ENCODE results near the gene KASH5.

Gene KASH5

DNA sequence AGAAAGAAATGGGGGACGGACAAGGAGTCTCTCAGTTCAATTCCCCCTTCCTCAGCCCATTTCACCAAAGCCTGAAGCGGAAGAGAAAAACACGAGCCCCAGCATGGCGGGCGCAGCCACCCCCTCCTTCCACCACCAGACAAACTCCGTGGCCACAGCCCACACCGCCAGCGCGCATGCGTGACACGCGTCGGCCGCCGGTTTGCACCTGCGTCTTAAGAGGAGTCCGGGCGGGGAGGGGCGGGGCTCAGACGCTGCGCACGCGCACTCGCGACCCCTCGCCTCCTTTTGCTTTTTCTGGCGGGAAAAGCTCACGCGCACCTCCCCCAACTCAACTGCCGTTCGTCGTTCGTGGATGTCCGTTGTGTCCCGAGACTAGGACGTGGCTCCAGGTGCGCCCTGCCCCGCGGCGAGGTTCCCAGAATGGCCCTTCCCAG is at the start of gene KASH5:
Gene KASH5, plus strand, starts transcription at position 314 of the 437 bp plus-strand sequence. CDS start 2,635 bp downstream, outside the sequence.
- H3K4me3 Mint-ChIP-seq: peak within 1 kb of the TSS; percentile 49
- peaks cover 23% of the 10 kb centered on the region for H3K4me1 Mint-ChIP-seq
- peak within 1 kb of the TSS; percentile 79 for H3K27ac Mint-ChIP-seq
- ATAC-seq (no peak), DNase-seq (peak; percentile 77)
- peaks cover 2% of the 10 kb centered on the region for H3K36me3 Mint-ChIP-seq (ENCODE audit: low read depth)
- peaks cover 4% of the 10 kb centered on the region for H3K27me3 Mint-ChIP-seq
- peaks cover under 1% of the 10 kb centered on the region for H3K9me3 Mint-ChIP-seq

GRCh38 chr19:49338691-49339300 is 49.3 kb upstream of the KASH5 start:
- peaks cover 53% of the 10 kb centered on the region for H3K4me1 Mint-ChIP-seq

GRCh38 chr19:49339301-49340068 is 48.6 kb upstream of the KASH5 start:
- no peak for DNase-seq
- peaks cover 32% of the 10 kb centered on the region for H3K36me3 Mint-ChIP-seq (ENCODE audit: low read depth)
- H3K27ac Mint-ChIP-seq: no peak overlapping the region
- H3K4me1 Mint-ChIP-seq: peaks cover 49% of the 10 kb centered on the region
- no peak overlapping the region for H3K4me3 Mint-ChIP-seq
- H3K9me3 Mint-ChIP-seq: no peaks in the 10 kb centered on the region
- H3K27me3 Mint-ChIP-seq: no peaks in the 10 kb centered on the region
- no peak for ATAC-seq

More at GRCh38 chr19:49338691-49339300, 49.3 kb upstream of the KASH5 start:
- Mint-ChIP-seq H3K4me3 (no peak overlapping the region), H3K9me3 (no peaks in the 10 kb centered on the region), H3K36me3 (ENCODE audit: low read depth) (peaks cover 32% of the 10 kb centered on the region), H3K27ac (no peak overlapping the region), H3K27me3 (no peaks in the 10 kb centered on the region)
- ATAC-seq (no peak), DNase-seq (peak; percentile 40)

GRCh38 chr19:49340069-49340864 is 47.8 kb upstream of the KASH5 start:
- ATAC-seq: no peak
- H3K27me3 Mint-ChIP-seq: no peaks in the 10 kb centered on the region
- peak overlapping the region; percentile 15 for H3K4me3 Mint-ChIP-seq
- peaks cover 32% of the 10 kb centered on the region for H3K36me3 Mint-ChIP-seq (ENCODE audit: low read depth)
- DNase-seq: peak; percentile 61
- peaks cover 51% of the 10 kb centered on the region for H3K4me1 Mint-ChIP-seq
- peak overlapping the region; percentile 70 for H3K27ac Mint-ChIP-seq
- no peaks in the 10 kb centered on the region for H3K9me3 Mint-ChIP-seq

- H3K4me3 Mint-ChIP-seq: no peak overlapping the region
- no peaks in the 10 kb centered on the region for H3K27me3 Mint-ChIP-seq
- no peaks in the 10 kb centered on the region for H3K9me3 Mint-ChIP-seq
- H3K36me3 Mint-ChIP-seq (ENCODE audit: low read depth): peaks cover 32% of the 10 kb centered on the region
- no peak for DNase-seq
- H3K4me1 Mint-ChIP-seq: peaks cover 49% of the 10 kb centered on the region
- H3K27ac Mint-ChIP-seq: peak overlapping the region; percentile 70
- ATAC-seq: no peak
Measured at GRCh38 chr19:49340865-49341718, 47.0 kb upstream of the KASH5 start.

GRCh38 chr19:49342291-49342721 is 45.7 kb upstream of the KASH5 start:
- no peaks in the 10 kb centered on the region for H3K9me3 Mint-ChIP-seq
- H3K36me3 Mint-ChIP-seq (ENCODE audit: low read depth): peaks cover 26% of the 10 kb centered on the region
- peaks cover 39% of the 10 kb centered on the region for H3K4me1 Mint-ChIP-seq
- DNase-seq: no peak
- H3K4me3 Mint-ChIP-seq: no peak overlapping the region
- no peaks in the 10 kb centered on the region for H3K27me3 Mint-ChIP-seq
- ATAC-seq: no peak
- no peak overlapping the region for H3K27ac Mint-ChIP-seq

DNA sequence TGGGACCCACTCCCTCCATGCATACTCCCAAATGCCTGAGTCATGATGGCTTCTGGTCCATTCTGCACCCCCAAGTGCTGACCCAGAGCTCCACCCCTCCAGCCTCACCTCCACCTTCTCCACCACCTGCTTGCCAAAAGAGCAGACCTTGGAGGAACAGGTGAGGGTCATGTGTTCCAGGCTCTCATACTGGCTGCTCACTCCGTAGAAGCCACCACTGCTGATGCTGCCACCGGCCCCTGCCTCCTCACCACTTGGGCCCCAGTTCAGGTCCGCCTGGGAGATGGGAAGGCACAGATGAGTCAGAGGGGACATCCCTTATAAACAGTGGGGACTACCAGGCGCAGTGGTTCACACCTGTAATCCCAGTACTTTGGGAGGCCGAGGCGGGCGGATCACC is 44.9 kb upstream of the KASH5 start:
- DNase-seq (no peak), ATAC-seq (no peak)
- no peak overlapping the region for H3K4me3 Mint-ChIP-seq
- H3K27ac Mint-ChIP-seq: peak overlapping the region; percentile 17
- peaks cover 20% of the 10 kb centered on the region for H3K36me3 Mint-ChIP-seq (ENCODE audit: low read depth)
- peaks cover 32% of the 10 kb centered on the region for H3K4me1 Mint-ChIP-seq
- H3K9me3 Mint-ChIP-seq: no peaks in the 10 kb centered on the region
- no peaks in the 10 kb centered on the region for H3K27me3 Mint-ChIP-seq

- no peak overlapping the region for H3K27ac Mint-ChIP-seq
- ATAC-seq: no peak
- peaks cover 22% of the 10 kb centered on the region for H3K4me1 Mint-ChIP-seq
Measured at GRCh38 chr19:49344505-49345423, 43.3 kb upstream of the KASH5 start.

GRCh38 chr19:49347191-49347590 is 40.9 kb upstream of the KASH5 start:
- H3K27ac Mint-ChIP-seq: no peak overlapping the region
- H3K27me3 Mint-ChIP-seq: no peaks in the 10 kb centered on the region
- peaks cover 2% of the 10 kb centered on the region for H3K36me3 Mint-ChIP-seq (ENCODE audit: low read depth)
- H3K4me3 Mint-ChIP-seq: no peak overlapping the region
- ATAC-seq (peak; percentile 22), DNase-seq (no peak)
- H3K9me3 Mint-ChIP-seq: no peaks in the 10 kb centered on the region
- peaks cover 15% of the 10 kb centered on the region for H3K4me1 Mint-ChIP-seq

More at GRCh38 chr19:49344505-49345423, 43.3 kb upstream of the KASH5 start:
- Mint-ChIP-seq H3K27me3 (no peaks in the 10 kb centered on the region), H3K4me3 (no peak overlapping the region), H3K9me3 (no peaks in the 10 kb centered on the region), H3K36me3 (ENCODE audit: low read depth) (peaks cover 9% of the 10 kb centered on the region)
- no peak for DNase-seq

DNA sequence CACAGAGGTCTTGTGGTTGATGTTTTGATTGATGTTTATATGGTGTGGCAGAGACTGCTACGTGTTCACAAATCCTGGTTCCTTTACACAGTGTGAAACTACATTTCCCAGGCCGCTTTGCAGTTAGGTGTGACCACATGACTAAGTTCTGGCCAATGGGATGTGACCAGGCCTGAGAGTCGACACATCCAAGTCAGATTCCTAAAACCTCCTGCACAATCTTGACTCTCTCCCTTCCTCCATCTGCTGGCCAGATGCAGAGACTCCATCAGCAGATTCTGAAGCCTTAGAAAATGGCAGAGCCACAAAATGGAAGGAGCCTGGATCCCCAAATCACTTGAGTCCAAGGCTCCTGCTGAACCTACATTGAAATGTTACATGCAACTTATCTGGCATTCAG is 40.2 kb upstream of the KASH5 start:
- Mint-ChIP-seq H3K27me3 (no peaks in the 10 kb centered on the region), H3K4me3 (no peak overlapping the region), H3K9me3 (no peaks in the 10 kb centered on the region), H3K27ac (no peak overlapping the region), H3K36me3 (ENCODE audit: low read depth) (peaks cover under 1% of the 10 kb centered on the region), H3K4me1 (peaks cover 12% of the 10 kb centered on the region)
- DNase-seq: no peak
- peak; percentile 66 for ATAC-seq

DNA sequence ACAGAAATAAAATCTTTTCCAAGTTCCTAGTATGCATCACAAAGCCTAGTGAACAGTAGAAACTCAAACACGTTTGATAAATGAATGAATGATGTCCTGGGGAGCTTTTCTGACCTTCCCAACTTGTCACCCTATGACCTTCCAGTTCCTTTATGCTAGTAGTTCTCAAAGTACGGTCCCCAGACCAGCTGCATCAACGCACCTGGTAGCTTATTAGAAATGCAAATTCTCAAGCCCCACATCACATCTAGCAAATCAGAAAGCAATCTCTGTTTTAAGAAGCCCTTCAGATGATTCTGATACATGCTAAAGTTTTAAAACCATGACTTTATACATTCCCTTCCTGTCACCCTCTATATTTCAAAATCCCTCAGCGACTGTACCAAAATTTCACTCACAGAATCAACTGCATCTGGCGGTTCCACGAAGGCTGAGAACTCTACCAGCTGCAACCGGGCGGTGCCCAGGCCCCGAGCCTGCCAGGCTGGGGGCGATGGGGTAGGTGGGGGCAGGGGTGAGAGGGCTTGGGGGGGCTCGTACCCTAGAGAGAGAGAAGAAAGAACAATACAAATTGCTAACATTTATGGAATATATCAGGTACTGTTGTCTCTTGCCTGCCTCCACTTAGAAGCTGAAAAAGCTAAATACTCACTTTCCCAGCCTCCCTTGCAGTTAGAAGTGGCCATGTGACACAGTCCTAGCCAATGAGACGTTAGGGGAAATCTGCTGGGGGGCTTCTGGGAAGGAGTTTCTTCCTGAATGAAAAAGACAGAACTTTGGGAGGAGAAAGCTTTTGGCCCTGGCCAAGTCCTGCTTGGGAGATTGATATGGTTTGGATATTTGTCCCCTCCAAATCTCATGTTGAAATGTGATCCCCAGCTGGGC is 39.5 kb upstream of the KASH5 start:
- H3K4me1 Mint-ChIP-seq: peaks cover 8% of the 10 kb centered on the region
- no peak overlapping the region for H3K4me3 Mint-ChIP-seq
- ATAC-seq (no peak), DNase-seq (no peak)
- no peaks in the 10 kb centered on the region for H3K27me3 Mint-ChIP-seq
- H3K9me3 Mint-ChIP-seq: no peaks in the 10 kb centered on the region
- H3K36me3 Mint-ChIP-seq (ENCODE audit: low read depth): no peaks in the 10 kb centered on the region
- no peak overlapping the region for H3K27ac Mint-ChIP-seq

DNA sequence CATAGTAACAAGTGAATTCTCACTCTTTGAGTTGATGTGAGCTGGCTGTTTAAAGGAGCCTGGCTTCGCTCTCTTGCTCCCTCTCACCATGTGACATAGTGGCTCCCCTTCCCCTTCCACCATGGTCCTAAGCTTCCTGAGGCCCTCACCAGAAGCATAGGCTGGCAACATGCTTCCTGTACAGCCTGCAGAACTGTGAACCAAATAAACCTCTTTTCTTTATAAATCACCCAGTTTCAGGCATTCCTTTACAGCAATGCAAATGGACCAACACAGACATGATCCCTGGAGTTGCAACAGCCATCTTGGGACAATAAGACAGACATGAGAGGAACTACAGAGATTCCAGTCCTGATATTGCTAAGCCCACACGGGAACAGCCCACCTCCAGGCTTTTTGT is 38.5 kb upstream of the KASH5 start:
- no peak overlapping the region for H3K4me3 Mint-ChIP-seq
- H3K27ac Mint-ChIP-seq: no peak overlapping the region
- ATAC-seq (no peak), DNase-seq (no peak)
- no peaks in the 10 kb centered on the region for H3K27me3 Mint-ChIP-seq
- peaks cover 6% of the 10 kb centered on the region for H3K4me1 Mint-ChIP-seq
- no peaks in the 10 kb centered on the region for H3K36me3 Mint-ChIP-seq (ENCODE audit: low read depth)
- no peaks in the 10 kb centered on the region for H3K9me3 Mint-ChIP-seq

All from activated naive CD8-positive, alpha-beta T cell treated with anti-CD3 and anti-CD28 coated beads, Interleukin-2, amount 50 U/mL, for 24 hours (primary cell).